Suprapubic skin (tissue), 4 donors: ENCODE results near the gene CNTNAP4. TPM values are rescaled to one million over a fixed set of nuclear protein-coding genes. Genes with fewer than 3 reads are reported as not detected.

Experiments
- DNase-seq, 2 donors: peaks; one replicate each; pipeline ENCODE4 v3.0.0-alpha.2; 2019; ENCODE audit warnings: low spot score in 2 of 2
- H3K27ac ChIP-seq: fragments of 200-600 bp; sonication (generic); one replicate; pipeline ENCODE4 v1.5.1; 2019
- H3K27me3 ChIP-seq: fragments of 200-600 bp; sonication (generic); one replicate; pipeline ENCODE4 v1.5.1; 2019
- H3K36me3 ChIP-seq: fragments of 200-600 bp; sonication (generic); one replicate; pipeline ENCODE4 v1.5.1; 2019
- H3K4me1 ChIP-seq: fragments of 200-600 bp; sonication (generic); one replicate; pipeline ENCODE4 v1.5.1; 2019
- H3K4me3 ChIP-seq: fragments of 200-600 bp; sonication (generic); one replicate; pipeline ENCODE4 v1.5.1; 2019; ENCODE audit warnings: mild to moderate bottlenecking
- H3K9me3 ChIP-seq: fragments of 200-600 bp; sonication (generic); one replicate; pipeline ENCODE4 v1.5.1; 2019
- EP300 ChIP-seq: sonication (generic); formaldehyde crosslinking; IDR thresholded peaks from one replicate; pipeline ENCODE4 v1.6.1; 2017; ENCODE audit warnings: antibody characterized with exemption
- POLR2A ChIP-seq, 2 donors: fragments of 450-650 bp; IDR thresholded peaks; one replicate each; pipeline ENCODE4 v1.6.1; 2017; ENCODE audit warnings: antibody characterized with exemption in 2 of 2, mild to moderate bottlenecking in 2 of 2, moderate library complexity in 2 of 2
- POLR2AphosphoS5 ChIP-seq, 3 donors: sonication (generic); formaldehyde crosslinking; IDR thresholded peaks; one replicate each; pipeline ENCODE4 v1.6.1; 2017; ENCODE audit warnings: antibody characterized with exemption in 3 of 3
- WGBS: methylation state at CpG from one replicate; pipeline ENCODE4 v1.1.5; 2018; 5-methylcytosine and 5-hydroxymethylcytosine counted together
- total RNA-seq, 4 donors: library from RNA; depleted of rRNA; stranded (reverse); fragments of >200 nt; gene quantifications; one replicate each; pipeline ENCODE4 v1.1.0, GENCODE V29; 2016
- TF ChIP-seq, protein P1 (sequence below), 2 donors: fragments of 200-600 bp in 1 of 2; fragments of 450-650 bp in 1 of 2; sonication (generic) in 1 of 2; IDR thresholded peaks; one replicate each; pipeline ENCODE4 v1.5.1; 2016 to 2019; ENCODE audit warnings: antibody characterized with exemption in 2 of 2, mild to moderate bottlenecking in 1 of 2, moderate library complexity in 1 of 2

The CNTNAP4 gene
- total RNA-seq, 4 donors from 2014 or later = not detected

DNA sequence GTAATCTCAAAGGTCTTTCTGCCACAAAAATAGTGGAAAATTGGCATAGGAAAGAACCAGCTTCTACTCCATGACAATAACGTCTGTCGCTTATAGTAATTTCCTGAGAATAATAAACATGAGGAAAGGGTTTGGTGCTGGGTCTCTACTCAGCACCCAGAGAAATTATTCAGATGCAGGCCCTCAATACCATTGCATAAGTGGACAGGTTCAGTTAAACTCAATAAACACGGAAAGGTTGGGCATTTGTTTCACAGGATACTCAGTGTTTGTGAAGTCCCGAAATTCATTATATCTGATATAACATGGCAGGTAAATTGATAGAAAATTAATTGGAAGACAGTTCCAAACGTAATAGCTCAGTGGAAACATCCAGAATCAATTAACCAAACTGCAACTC, 254.0 kb downstream of the CNTNAP4 start:
- Histone ChIP-seq H3K36me3 (no peaks in the 10 kb centered on the region), H3K9me3 (no peaks in the 10 kb centered on the region), H3K4me1 (no peaks in the 10 kb centered on the region), H3K4me3 (no peak overlapping the region), H3K27ac (no peak overlapping the region), H3K27me3 (no peaks in the 10 kb centered on the region)
- no peak for DNase-seq
- TF ChIP-seq POLR2A (IDR thresholded peaks at IDR 0.05) (no peak), EP300 (no peak)
- WGBS = 76% methylated on average over 5 of the region's 5 CpGs

DNA sequence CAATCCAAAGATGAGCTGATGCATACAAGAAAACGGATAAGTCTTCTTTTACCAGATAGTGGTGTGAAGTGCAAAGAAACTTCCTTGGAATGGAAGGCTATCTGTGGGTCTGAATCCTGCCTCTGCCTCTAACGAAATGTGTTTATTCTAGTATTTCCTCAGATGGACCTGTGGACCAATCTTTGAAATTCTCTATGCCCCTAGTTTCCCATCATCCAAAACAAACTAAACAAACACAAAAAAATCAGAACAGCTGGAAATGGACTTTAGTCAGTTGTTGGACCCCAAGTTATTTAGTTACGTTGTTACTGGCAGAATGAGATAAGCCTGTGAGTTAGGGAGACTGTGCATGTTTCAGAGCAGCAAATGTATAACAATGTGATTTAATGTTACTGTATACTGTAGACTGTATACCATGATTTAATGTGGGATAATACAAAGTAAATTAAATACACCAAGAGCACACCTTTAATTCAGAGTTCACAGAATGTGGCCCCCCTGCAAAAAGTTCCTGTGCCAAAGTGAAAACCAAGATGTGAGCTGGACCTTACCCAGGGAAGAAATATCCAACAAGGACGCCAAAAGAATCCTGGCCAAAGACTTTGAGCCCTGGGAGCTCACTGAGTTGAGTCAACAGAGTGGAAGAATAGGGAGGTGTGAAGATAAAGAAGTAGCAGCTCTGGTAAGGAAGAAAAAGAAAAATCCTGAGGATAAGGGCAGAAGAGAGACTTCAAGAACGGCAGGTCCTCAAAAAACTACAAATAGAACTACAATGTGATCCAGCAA, 255.2 kb downstream of the CNTNAP4 start:
- no peaks in the 10 kb centered on the region for H3K36me3 ChIP-seq
- TF ChIP-seq POLR2A (IDR thresholded peaks at IDR 0.05) (no peak), EP300 (no peak), POLR2AphosphoS5 (IDR thresholded peaks at IDR 0.05) (no peak)
- TF ChIP-seq, protein P1, sequence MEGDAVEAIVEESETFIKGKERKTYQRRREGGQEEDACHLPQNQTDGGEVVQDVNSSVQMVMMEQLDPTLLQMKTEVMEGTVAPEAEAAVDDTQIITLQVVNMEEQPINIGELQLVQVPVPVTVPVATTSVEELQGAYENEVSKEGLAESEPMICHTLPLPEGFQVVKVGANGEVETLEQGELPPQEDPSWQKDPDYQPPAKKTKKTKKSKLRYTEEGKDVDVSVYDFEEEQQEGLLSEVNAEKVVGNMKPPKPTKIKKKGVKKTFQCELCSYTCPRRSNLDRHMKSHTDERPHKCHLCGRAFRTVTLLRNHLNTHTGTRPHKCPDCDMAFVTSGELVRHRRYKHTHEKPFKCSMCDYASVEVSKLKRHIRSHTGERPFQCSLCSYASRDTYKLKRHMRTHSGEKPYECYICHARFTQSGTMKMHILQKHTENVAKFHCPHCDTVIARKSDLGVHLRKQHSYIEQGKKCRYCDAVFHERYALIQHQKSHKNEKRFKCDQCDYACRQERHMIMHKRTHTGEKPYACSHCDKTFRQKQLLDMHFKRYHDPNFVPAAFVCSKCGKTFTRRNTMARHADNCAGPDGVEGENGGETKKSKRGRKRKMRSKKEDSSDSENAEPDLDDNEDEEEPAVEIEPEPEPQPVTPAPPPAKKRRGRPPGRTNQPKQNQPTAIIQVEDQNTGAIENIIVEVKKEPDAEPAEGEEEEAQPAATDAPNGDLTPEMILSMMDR (IDR thresholded peaks at IDR 0.05) = no peak
- H3K4me3 ChIP-seq = no peak overlapping the region
- H3K27ac ChIP-seq = no peak overlapping the region
- 71% methylated on average over 5 of the region's 5 CpGs for WGBS
- DNase-seq = no peak
- no peaks in the 10 kb centered on the region for H3K4me1 ChIP-seq
- no peaks in the 10 kb centered on the region for H3K27me3 ChIP-seq
- H3K9me3 ChIP-seq = no peaks in the 10 kb centered on the region

DNA sequence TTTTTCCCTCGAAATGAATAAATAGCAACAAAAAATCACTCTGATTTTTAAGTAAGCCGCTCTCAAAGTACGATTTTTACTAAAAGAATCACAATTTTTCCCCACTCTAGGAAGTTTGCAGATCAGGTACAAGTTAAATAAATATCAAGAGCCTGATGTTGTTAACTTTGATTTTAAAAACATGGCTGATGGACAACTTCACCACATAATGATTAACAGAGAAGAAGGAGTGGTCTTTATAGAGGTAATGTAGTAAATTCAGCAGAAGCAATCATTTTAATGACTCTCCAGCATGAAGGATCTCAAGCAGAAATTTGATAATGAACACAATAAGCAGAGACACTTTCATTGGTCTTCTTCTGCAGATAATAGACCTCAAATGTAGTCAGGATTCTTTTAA, 262.4 kb downstream of the CNTNAP4 start:
- no peak overlapping the region for H3K27ac ChIP-seq
- TF ChIP-seq POLR2A (IDR thresholded peaks at IDR 0.05) (no peak), EP300 (no peak), POLR2AphosphoS5 (IDR thresholded peaks at IDR 0.05) (no peak)
- TF ChIP-seq, protein P1 (IDR thresholded peaks at IDR 0.05) = no peak
- no peaks in the 10 kb centered on the region for H3K36me3 ChIP-seq
- H3K4me3 ChIP-seq = no peak overlapping the region
- no peaks in the 10 kb centered on the region for H3K27me3 ChIP-seq
- 80% methylated on average over 3 of the region's 3 CpGs for WGBS
- no peak for DNase-seq
- no peaks in the 10 kb centered on the region for H3K4me1 ChIP-seq
- no peaks in the 10 kb centered on the region for H3K9me3 ChIP-seq

DNA sequence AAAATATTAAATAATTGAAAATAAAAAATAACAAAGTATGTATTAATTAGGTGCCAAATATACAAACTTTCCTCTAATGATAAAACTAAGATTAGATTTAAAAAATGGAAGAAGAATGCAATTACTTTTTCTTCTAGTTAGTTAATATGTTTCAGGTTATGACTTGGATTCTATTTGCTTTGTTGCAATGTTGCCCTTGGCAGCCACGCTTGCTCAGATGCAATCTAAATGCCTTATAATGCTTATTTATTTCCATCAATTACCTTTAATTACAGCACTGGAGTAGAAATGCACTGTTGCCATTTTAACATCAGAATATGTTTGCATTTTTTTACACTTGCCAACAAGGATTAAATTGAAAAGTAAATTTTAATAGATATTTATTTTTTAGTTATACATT, 263.9 kb downstream of the CNTNAP4 start:
- H3K36me3 ChIP-seq = no peaks in the 10 kb centered on the region
- H3K9me3 ChIP-seq = no peaks in the 10 kb centered on the region
- TF ChIP-seq POLR2AphosphoS5 (IDR thresholded peaks at IDR 0.05) (no peak), POLR2A (IDR thresholded peaks at IDR 0.05) (no peak), EP300 (no peak)
- TF ChIP-seq, protein P1 (IDR thresholded peaks at IDR 0.05) = no peak
- H3K4me1 ChIP-seq = no peaks in the 10 kb centered on the region
- H3K27me3 ChIP-seq = no peaks in the 10 kb centered on the region
- H3K4me3 ChIP-seq = no peak overlapping the region
- 60% methylated on average over 1 of the region's 1 CpG for WGBS
- no peak overlapping the region for H3K27ac ChIP-seq
- DNase-seq = no peak

DNA sequence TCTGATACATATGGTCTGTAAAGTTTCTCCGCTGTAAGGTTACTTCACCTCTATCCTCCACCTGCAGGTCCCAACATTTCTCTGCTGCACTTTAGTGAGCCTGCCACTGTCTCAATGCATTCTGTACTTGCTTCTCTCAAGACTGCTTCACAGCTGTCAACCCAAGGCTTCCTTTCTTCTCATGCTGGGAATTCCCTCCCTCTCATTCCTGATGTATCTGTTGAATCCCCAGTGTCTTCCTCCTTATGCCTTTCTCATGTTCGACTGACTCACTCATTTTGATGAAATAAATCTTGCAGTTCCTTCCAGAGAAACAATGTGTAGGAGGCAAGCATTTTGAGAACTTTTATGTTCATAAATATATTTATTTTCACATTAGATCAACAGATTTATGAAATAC, 288.3 kb downstream of the CNTNAP4 start:
- H3K36me3 ChIP-seq = no peaks in the 10 kb centered on the region
- H3K27ac ChIP-seq = no peak overlapping the region
- TF ChIP-seq EP300 (no peak), POLR2A (IDR thresholded peaks at IDR 0.05) (no peak), POLR2AphosphoS5 (IDR thresholded peaks at IDR 0.05) (no peak)
- TF ChIP-seq, protein P1 (IDR thresholded peaks at IDR 0.05) = no peak
- H3K9me3 ChIP-seq = no peaks in the 10 kb centered on the region
- H3K4me1 ChIP-seq = no peaks in the 10 kb centered on the region
- H3K4me3 ChIP-seq = no peak overlapping the region
- H3K27me3 ChIP-seq = no peaks in the 10 kb centered on the region
- 68% methylated on average over 2 of the region's 2 CpGs for WGBS
- no peak for DNase-seq
